ENCODE measurements around the gene COX6B1.

GRCh38 chr19:35666251-35666913 is 18.3 kb downstream of the COX6B1 start, which contains the start of gene UPK1A:
- TF ChIP-seq CTCF (IDR thresholded peaks at IDR 0.05) = no peak
- no peak for TF ChIP-seq POLR2A (IDR thresholded peaks at IDR 0.05)

Data from heart left ventricle (tissue), 13 donors.